ENCODE results near the gene GNAI3.

- TF ChIP-seq CTCF (IDR thresholded peaks at IDR 0.05) (no peak), EP300 (IDR thresholded peaks at IDR 0.05) (no peak), POLR2A (IDR thresholded peaks at IDR 0.05; ENCODE audit: low read depth) (no peak), POLR2AphosphoS5 (IDR thresholded peaks at IDR 0.05) (no peak)
These were observed 35.2 kb upstream of the GNAI3 start for GRCh38 chr1:109513110-109513710.

Measured in esophagus muscularis mucosa (tissue), 4 donors.